ENCODE data around the gene RAB3B.
A peak's percentile ranks its signal among the peaks of the same experiment; 100 is the strongest.

Gene RAB3B

GRCh38 chr1:51953079-51953478 lies 37.4 kb downstream of the RAB3B start:
- Histone ChIP-seq H3K79me2 (ENCODE audit: insufficient read depth, low read depth) (no peaks in the 10 kb centered on the region), H3K4me2 (peak overlapping the region; percentile 44), H3K4me1 (ENCODE audit: low read depth, poor library complexity, severe bottlenecking) (peaks cover 36% of the 10 kb centered on the region), H4K20me1 (ENCODE audit: insufficient read depth) (no peaks in the 10 kb centered on the region), H2AFZ (ENCODE audit: low read depth) (no peak overlapping the region), H3K27me3 (ENCODE audit: insufficient read depth, low read depth) (no peaks in the 10 kb centered on the region), H3K4me3 (IDR thresholded peaks at IDR 0.05; ENCODE audit: insufficient read depth, low read depth, low read length) (no peak overlapping the region), H3K27ac (no peak overlapping the region), H3K36me3 (ENCODE audit: insufficient read depth) (no peaks in the 10 kb centered on the region), H3K9ac (no peak overlapping the region)
- TF ChIP-seq CTCF (conservative IDR thresholded peaks at IDR 0.05; ENCODE audit: low read depth, low read length), result no peak

- Histone ChIP-seq H3K4me3 (IDR thresholded peaks at IDR 0.05; ENCODE audit: insufficient read depth, low read depth, low read length) (no peak overlapping the region), H3K79me2 (ENCODE audit: insufficient read depth, low read depth) (no peaks in the 10 kb centered on the region), H3K27ac (no peak overlapping the region), H3K27me3 (ENCODE audit: insufficient read depth, low read depth) (no peaks in the 10 kb centered on the region), H3K36me3 (ENCODE audit: insufficient read depth) (no peaks in the 10 kb centered on the region), H3K4me1 (ENCODE audit: low read depth, poor library complexity, severe bottlenecking) (peaks cover 36% of the 10 kb centered on the region), H3K4me2 (peak overlapping the region; percentile 44), H4K20me1 (ENCODE audit: insufficient read depth) (no peaks in the 10 kb centered on the region), H3K9ac (no peak overlapping the region), H2AFZ (ENCODE audit: low read depth) (no peak overlapping the region)
- no peak for TF ChIP-seq CTCF (conservative IDR thresholded peaks at IDR 0.05; ENCODE audit: low read depth, low read length)
Measured at GRCh38 chr1:51952638-51953037, 37.9 kb downstream of the RAB3B start.

GRCh38 chr1:51950701-51951100 lies 39.8 kb downstream of the RAB3B start:
- Histone ChIP-seq H3K27me3 (ENCODE audit: insufficient read depth, low read depth) (no peaks in the 10 kb centered on the region), H3K4me2 (no peak overlapping the region), H3K36me3 (ENCODE audit: insufficient read depth) (no peaks in the 10 kb centered on the region), H3K4me3 (IDR thresholded peaks at IDR 0.05; ENCODE audit: insufficient read depth, low read depth, low read length) (no peak overlapping the region), H3K79me2 (ENCODE audit: insufficient read depth, low read depth) (no peaks in the 10 kb centered on the region), H3K9ac (no peak overlapping the region), H4K20me1 (ENCODE audit: insufficient read depth) (no peaks in the 10 kb centered on the region), H2AFZ (ENCODE audit: low read depth) (no peak overlapping the region), H3K4me1 (ENCODE audit: low read depth, poor library complexity, severe bottlenecking) (peaks cover 27% of the 10 kb centered on the region), H3K27ac (no peak overlapping the region)
- TF ChIP-seq CTCF (conservative IDR thresholded peaks at IDR 0.05; ENCODE audit: low read depth, low read length), result no peak

- Histone ChIP-seq H3K36me3 (ENCODE audit: insufficient read depth) (no peaks in the 10 kb centered on the region), H3K27me3 (ENCODE audit: insufficient read depth, low read depth) (no peaks in the 10 kb centered on the region), H3K4me3 (IDR thresholded peaks at IDR 0.05; ENCODE audit: insufficient read depth, low read depth, low read length) (no peak overlapping the region), H3K9ac (no peak overlapping the region), H3K4me2 (no peak overlapping the region), H3K79me2 (ENCODE audit: insufficient read depth, low read depth) (no peaks in the 10 kb centered on the region), H3K27ac (no peak overlapping the region), H4K20me1 (ENCODE audit: insufficient read depth) (no peaks in the 10 kb centered on the region), H3K4me1 (ENCODE audit: low read depth, poor library complexity, severe bottlenecking) (peaks cover 19% of the 10 kb centered on the region), H2AFZ (ENCODE audit: low read depth) (no peak overlapping the region)
- no peak for TF ChIP-seq CTCF (conservative IDR thresholded peaks at IDR 0.05; ENCODE audit: low read depth, low read length)
Measured at GRCh38 chr1:51949014-51949702, 41.3 kb downstream of the RAB3B start.

All from KMS-11 (cell line).